Measurements from ENCODE around the gene CDKAL1. TPM values are rescaled to one million over a fixed set of nuclear protein-coding genes. Genes with fewer than 3 reads are reported as not detected.
"Not testable (repeated sequence)": the region's sequence is repeated elsewhere in the genome, so short reads cannot be mapped to it uniquely, and the experiment has no call there.

Gene CDKAL1
- polyA plus RNA-seq, 2 of the 4 experiments (the other 2 are of a cell fraction): 4.7 to 8.3 TPM

GRCh38 chr6:20647585-20647984 is 113.3 kb downstream of the CDKAL1 start:
- FAIRE-seq: no peak
- 100% methylated on average over 1 of the region's 1 CpG for WGBS (ENCODE audit: missing lambda C conversion rate)
- CTCF ChIA-PET: no interaction called here
- POLR2A ChIA-PET: no interaction called here
- Histone ChIP-seq H3K4me3 (no peak overlapping the region), H3K27ac (no peak overlapping the region), H3K4me2 (no peak overlapping the region), H3K4me1 (peaks cover 21% of the 10 kb centered on the region), H3K9me3 (no peaks in the 10 kb centered on the region)
- TF ChIP-seq GATA3 (IDR thresholded peaks at IDR 0.05; ENCODE audit: borderline replicate concordance) (no peak), POLR2A (IDR thresholded peaks at IDR 0.05; ENCODE audit: low read length) (no peak), JUN (IDR thresholded peaks at IDR 0.05) (no peak), FOSB (CRISPR knock-in tag; IDR thresholded peaks at IDR 0.05) (no peak), HDAC2 (IDR thresholded peaks at IDR 0.05) (no peak), SREBF2 (IDR thresholded peaks at IDR 0.05) (no peak), ESRRA (IDR thresholded peaks at IDR 0.05; ENCODE audit: borderline replicate concordance, low read length) (no peak), EHF (CRISPR knock-in tag; IDR thresholded peaks at IDR 0.05) (no peak), JUNB (IDR thresholded peaks at IDR 0.05) (no peak), PHF8 (IDR thresholded peaks at IDR 0.05; ENCODE audit: borderline replicate concordance, low read depth) (no peak), KDM1A (IDR thresholded peaks at IDR 0.05; ENCODE audit: low read depth) (no peak), NR3C1 (IDR thresholded peaks at IDR 0.05) (no peak), MAZ (IDR thresholded peaks at IDR 0.05; ENCODE audit: borderline replicate concordance, low read depth, low read length) (no peak)
- TF ChIP-seq, protein P1, sequence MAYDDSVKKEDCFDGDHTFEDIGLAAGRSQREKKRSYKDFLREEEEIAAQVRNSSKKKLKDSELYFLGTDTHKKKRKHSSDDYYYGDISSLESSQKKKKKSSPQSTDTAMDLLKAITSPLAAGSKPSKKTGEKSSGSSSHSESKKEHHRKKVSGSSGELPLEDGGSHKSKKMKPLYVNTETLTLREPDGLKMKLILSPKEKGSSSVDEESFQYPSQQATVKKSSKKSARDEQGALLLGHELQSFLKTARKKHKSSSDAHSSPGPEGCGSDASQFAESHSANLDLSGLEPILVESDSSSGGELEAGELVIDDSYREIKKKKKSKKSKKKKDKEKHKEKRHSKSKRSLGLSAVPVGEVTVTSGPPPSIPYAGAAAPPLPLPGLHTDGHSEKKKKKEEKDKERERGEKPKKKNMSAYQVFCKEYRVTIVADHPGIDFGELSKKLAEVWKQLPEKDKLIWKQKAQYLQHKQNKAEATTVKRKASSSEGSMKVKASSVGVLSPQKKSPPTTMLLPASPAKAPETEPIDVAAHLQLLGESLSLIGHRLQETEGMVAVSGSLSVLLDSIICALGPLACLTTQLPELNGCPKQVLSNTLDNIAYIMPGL (CRISPR knock-in tag; IDR thresholded peaks at IDR 0.05; ENCODE audit: borderline replicate concordance): no peak
- ATAC-seq: no peak
- DNase-seq (ENCODE audit: low read depth in 1 of 2, low spot score in 1 of 2): no peak

GRCh38 chr6:20649696-20650470 is 115.6 kb downstream of the CDKAL1 start:
- H3K4me2 ChIP-seq; H3K9me3 ChIP-seq; POLR2A ChIA-PET; H3K27ac ChIP-seq; CTCF ChIA-PET; H3K4me3 ChIP-seq; ATAC-seq; FAIRE-seq; DNase-seq (ENCODE audit: low read depth in 1 of 2, low spot score in 1 of 2): not testable (repeated sequence)
- H3K4me1 ChIP-seq: peaks cover 28% of the 10 kb centered on the region
- 98% methylated on average over 7 of the region's 7 CpGs for WGBS (ENCODE audit: missing lambda C conversion rate)

DNA sequence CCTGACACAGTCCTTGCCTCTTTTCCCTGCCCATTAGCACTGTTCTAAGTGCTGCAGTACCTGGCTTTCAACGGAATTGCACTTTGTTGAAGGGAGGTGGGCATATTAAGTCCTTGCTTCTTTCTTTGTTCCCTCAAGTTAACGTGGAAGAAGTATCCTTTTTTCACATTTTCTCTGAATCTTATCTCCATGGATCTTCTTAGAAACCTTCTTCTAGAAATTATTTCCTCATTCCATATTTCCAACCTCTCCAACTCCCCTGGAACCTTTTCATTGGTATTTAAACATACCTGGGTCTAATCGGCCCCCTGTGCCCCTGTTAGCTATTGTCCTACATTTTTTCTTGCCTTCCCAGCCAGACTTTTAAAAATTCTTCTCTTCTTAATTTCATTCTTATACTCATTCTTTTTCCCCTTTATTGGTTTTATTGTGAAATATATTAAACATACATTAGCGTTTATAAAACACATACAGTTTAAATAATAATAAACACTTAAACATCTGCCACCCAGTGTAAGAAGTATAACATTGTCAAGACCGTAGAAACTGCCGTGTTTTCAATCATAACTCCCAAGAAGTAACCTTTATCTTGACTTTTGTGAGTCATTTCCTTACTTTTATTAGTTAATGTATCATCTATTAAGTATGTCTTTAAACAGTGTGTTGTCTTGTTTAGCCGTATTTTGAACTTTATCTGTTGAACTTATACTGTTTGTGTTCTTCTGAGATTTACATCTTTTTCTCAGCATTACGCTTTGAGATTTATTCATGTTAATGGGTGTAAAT is 118.2 kb downstream of the CDKAL1 start:
- FAIRE-seq (peak; percentile 46), ATAC-seq (peak; percentile 89 to 96), DNase-seq (ENCODE audit: low read depth in 1 of 2, low spot score in 1 of 2) (peak; percentile 64 to 73)
- CTCF ChIA-PET: interaction anchor here (0.6 kb wide), 1 partner anchor 1905 kb away, joined by 3 read pairs; no protein-coding TSS in a partner anchor
- Histone ChIP-seq H3K4me3 (peak overlapping the region; percentile 26; the same call in 2 of the 3 replicates), H3K9me3 (no peaks in the 10 kb centered on the region), H3K27ac (peak overlapping the region; percentile 90 to 93), H3K4me1 (peaks cover 39% of the 10 kb centered on the region), H3K4me2 (peak overlapping the region; percentile 87)
- TF ChIP-seq MAX (IDR thresholded peaks at IDR 0.05) (0 out of 2 replicates have a peak, but pooled peaks have one; percentile 17), SMC3 (IDR thresholded peaks at IDR 0.05) (0 out of 3 replicates have a peak, but pooled peaks have one; percentile 26), GATA3 (IDR thresholded peaks at IDR 0.05; ENCODE audit: borderline replicate concordance) (peak; percentile 68; the same call in 1 of the 2 replicates), FOSL2 (IDR thresholded peaks at IDR 0.05) (peak; percentile 46; the same call in 1 of the 2 replicates), FOSL2 (CRISPR knock-in tag; IDR thresholded peaks at IDR 0.05) (peak; percentile 83), CBX8 (IDR thresholded peaks at IDR 0.05) (no peak), RAD21 (conservative IDR thresholded peaks at IDR 0.05 in 1 of 2, IDR thresholded peaks at IDR 0.05 in 1 of 2) (peak; percentile 14 to 36; a peak in 1 of 5 replicates), JUNB (IDR thresholded peaks at IDR 0.05) (peak; percentile 76), KDM5A (IDR thresholded peaks at IDR 0.05) (no peak), HOXA7 (CRISPR knock-in tag; IDR thresholded peaks at IDR 0.05) (no peak)
- TF ChIP-seq, protein P2, sequence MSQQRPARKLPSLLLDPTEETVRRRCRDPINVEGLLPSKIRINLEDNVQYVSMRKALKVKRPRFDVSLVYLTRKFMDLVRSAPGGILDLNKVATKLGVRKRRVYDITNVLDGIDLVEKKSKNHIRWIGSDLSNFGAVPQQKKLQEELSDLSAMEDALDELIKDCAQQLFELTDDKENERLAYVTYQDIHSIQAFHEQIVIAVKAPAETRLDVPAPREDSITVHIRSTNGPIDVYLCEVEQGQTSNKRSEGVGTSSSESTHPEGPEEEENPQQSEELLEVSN (IDR thresholded peaks at IDR 0.05; ENCODE audit: borderline replicate concordance, low read depth): no peak
- POLR2A ChIA-PET: no interaction called here
- WGBS (ENCODE audit: missing lambda C conversion rate): under 1% methylated on average over 8 of the region's 8 CpGs
